NCI-H1436 treated with DMSO at 0.1 percent for 48 hours (cell line): ENCODE results near the gene OSTC.
"Not testable (repeated sequence)": the region's sequence is repeated elsewhere in the genome, so short reads cannot be mapped to it uniquely, and the experiment has no call there.

ENCODE experiments used
- DNase-seq: peaks from one replicate; lab custom pipeline; 2025; lab: John Stamatoyannopoulos, UW

The OSTC gene

DNA sequence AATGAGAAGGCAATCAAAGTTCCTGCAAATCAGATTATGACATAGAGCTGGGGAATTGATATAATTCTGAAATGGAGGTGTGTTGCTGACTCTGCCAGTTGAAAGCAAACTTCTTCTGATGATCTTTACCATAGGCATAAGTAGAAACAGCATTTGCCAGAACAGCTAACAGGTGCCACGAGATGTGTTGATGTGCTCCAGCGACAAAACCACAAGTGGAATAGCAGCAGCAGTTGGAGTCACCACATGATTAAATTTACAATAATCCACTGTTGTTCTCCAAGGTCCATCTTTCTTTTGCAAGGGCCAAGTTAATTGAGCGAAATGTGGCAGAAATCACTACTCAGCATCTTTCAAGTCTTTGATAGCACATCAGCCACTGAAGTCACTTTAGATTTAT is 3.7 kb upstream of the OSTC start:
- no peak for DNase-seq

DNA sequence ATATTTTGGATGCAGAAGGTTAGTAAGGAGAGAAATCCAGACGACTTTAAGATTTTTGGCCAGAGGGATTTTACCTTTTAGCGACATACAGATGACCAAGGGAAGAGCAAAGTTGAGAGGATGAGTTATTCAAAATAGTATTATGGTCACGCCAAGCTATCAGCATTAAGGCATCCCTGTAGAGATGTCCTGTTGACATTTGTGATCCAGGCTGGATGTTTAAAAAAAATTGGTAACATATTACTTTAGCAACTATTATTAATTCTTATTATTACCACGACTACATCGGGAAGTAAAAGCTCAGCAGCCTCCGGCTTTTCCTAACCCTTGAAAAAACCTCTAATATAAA is 562 bp upstream of the OSTC start:
- no peak for DNase-seq

DNA sequence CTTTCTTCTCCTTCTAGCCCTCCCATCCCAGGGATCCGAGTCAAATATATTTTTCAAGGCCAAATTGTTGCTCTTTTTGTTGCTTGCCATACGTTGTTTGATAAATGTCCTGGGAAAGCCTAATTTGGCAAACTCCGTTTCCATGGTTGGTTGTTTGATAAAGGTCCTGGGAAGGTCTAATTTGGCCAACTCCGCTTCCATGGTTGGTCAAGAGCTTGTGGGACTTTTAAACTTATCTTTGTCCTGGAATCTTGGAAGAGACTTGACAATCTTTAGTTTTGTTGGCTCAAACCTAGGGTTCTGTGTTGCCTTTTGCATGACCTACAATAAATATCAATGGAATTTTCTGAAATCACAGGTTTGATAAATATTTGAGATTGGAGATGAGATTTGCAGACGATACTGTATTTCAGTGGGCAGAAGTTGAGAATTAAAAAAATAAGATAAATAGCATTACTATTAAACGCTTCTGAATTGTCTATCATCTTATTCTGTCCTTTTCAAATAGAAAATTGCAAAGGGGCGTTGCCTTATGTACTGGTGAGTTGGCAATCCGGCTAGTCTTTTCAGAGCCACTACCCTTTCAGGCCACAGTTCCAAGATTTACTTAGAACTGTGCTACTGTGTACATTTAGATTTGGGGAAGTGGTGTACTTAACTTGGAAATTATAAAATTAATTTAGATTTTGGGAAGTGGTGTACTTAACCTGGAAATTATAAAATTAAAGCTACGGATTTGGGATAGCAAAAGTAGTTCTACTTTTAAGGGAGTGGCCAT is 804 bp downstream of the OSTC start:
- DNase-seq, result no peak

DNA sequence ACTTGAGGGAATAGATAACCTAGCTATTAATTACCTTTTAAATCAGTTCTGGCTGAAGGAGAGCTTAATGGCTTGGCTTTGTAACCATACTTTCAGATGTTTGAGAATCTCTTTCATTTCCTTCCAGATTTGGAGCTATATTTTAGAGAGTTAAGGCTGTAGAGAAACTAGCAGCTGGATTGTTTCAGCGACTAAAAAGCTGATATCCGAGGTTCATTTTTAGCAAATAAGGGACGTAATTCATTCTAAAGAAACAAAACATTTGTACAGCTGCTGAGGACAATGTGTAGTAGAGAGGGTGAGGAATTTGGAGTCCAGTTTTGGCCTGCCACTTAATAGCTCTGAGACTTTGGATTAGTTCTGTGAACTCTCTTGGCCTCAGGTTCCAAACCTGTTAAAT is 12.2 kb downstream of the OSTC start:
- DNase-seq, result no peak

DNA sequence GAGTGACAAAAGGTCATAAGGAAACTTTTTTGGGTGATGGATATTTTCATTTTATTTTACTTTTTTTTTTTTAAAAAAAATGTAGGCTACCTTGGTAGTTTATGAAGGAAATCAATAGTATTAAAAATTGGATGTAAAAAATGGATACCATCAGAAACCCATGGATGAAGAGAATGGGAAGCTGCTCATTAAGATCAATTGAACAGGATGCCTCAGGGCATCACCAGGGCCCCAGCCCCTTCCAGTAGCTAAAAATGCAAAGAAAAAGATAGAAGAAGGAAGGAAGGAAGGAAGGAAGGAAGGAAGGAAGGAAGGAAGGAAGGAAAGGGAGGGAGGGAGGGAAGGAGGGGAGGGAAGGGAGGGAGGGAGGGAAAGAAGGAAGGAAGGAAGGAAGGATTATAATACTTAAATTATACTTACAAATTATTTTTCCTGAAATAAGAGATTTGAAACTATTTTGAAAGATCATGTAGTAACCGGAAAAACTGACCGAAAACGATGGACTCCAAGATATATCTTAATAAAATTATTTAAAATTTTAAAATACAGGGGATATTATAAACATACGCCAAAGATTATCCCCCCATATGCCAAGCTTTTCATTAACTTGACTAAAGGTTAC is 24.1 kb downstream of the OSTC start:
- no peak for DNase-seq

DNA sequence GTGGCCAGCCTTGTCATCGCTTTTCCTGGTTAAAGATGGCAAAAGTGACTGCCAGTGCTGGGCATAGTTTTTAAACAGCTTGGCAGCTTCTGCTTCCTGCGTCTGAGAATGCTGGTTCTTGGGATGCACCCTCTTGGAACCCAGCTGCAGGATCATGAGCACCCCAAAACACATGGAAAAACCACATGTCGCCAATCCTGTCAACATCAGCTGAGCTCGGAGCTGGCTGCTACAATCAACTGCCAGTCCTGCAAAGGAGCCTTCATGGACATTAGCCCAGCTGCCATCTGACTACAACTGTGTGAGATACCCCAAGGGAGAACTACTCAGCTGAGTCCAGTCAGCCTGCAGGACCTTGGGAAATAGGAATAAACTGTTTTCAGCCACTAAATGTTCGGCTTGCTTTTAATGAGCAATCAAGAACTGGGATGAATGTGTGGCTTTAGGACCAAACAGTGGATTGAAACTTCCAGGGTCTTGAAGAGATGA is 31.0 kb downstream of the OSTC start:
- no peak for DNase-seq

DNA sequence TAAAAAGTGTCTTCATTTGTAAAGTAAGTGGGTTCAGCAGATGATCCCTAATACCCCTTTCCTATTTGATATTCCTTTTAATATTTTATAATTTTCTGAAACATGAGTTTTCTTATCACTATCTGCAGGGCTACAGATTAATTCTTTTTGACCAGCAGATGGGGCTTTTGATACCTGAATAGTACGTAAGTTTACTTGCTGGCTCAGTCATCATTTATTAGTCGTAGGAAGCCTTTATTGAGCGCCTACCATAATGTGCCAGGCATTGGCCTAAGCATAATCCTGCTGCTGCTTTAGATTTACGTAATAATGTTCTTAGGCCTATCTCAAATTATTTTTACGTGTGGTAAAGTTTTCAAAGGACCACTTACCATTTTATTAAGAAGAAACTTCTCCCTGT is 33.1 kb downstream of the OSTC start:
- DNase-seq, result no peak

DNA sequence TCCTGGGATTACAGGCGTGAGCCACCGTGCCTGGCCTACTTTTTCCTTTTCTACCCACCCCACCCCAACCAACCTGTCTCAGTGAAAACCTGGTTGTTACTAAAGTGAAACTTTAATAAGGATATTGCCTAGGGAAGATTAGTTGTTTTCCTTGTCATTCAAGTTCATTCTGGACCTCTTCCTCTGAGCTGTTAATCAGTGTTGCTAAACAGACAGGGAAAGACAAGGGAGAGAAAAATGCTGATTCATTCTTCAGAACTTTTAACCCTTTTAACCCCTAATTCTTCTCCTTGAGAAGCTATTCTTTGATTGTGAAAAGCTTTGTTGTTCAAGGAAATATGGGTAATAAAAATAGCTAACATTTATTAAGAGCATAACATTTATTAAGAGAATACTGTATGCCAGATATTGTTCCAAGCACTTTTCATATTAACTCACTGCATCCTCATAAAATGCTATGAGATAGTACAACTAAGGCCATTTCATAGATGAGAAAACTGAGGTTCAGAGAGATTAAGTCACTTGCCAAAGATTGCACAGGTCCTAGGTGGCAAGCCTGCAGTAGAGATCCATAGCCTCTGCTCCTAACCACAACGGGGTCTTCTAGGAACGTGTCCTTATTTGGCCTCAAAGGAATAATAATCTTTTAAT is 34.8 kb downstream of the OSTC start:
- DNase-seq, result no peak

DNA sequence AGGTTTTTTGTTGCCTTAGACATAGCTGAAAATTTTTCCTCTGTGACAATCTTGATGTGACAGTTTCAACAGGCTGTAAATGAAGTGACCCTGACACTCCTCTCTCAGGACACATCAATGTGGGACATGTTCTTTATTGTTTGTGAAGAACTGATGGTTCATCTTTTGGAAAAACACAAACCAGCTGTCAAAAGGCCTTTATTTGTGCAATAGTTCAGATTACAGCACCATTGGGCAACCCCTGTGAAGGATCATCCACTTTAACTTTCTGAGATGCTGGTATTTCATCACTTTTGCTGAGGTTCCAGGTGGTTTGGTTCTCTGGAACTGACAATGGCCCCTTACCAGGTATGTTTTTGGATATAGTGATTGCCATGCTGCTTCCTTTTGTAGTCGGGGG is 40.3 kb downstream of the OSTC start:
- no peak for DNase-seq

DNA sequence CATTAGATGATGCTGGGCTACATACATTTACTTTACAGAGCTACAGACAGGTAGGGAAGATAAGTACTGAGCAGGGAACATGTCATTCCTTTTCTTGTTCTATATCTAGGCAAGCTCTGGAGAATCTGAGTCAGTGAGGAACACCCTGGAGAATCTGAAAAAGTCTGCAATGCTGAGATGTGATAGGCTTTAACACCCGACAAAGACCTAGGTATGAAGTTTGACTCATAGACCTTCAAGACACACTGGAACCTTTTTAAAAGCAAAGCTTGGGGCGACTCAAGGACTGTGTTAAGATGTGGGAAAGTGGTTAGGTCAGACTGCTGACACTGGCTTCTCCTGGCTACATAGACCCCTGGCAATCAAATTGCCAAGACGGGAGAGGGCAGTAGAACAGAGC is 42.8 kb downstream of the OSTC start:
- DNase-seq, result no peak

DNA sequence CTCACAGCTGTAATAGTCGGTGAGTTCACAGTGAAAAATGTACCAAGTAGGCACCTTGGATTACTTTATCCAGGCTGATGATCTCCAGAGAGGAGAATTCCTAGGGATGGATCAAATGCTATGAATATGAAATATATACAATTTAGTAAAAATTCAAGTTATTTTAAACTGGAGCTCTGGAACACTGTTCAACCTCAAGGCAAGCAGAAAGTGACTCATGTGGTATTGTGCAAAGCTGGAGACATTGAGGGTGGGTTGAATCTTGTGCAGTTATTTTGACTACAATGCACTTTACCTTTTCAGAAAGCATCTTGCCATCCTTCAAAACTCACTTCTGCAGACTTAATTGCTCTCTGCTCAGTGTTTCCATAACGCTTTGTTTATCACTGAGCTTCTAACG is 43.4 kb downstream of the OSTC start:
- no peak for DNase-seq

DNA sequence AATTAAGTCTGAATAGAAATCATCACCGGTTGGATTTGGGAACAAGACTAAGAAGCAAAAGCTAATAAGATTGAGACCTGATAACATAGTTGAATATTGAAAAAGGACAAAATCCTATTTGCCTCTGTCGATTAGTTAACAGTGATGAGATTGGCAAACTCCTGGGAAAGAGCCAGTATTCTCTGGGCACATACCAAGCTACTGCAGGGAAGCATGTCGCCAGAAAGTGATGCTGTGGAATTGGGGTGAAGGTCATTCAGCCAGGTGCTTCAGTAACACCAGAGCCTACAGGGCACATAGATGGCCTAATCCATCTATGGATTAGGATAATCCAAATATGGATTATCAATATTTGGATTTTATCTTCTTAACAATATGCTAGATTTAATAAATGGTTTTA is 44.0 kb downstream of the OSTC start:
- no peak for DNase-seq

DNA sequence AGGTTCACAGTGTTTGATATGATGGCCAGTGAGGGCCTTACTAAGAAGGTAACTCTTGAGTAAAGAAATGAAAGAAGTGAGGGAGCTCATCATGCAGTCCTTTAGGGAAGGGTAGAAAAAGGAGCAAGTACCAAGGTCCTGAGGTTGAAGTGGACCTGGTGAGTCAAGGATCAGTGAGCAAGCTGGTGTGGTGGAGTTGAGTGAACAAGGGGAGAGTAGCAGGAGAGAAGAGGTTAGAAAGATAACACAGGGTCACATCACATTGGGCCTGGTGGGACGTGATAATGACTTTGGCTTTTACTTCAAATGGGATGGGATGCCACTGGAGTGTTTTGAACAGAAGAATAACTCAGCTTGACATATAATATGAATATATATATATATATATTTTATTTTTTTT is 44.7 kb downstream of the OSTC start:
- no peak for DNase-seq

DNA sequence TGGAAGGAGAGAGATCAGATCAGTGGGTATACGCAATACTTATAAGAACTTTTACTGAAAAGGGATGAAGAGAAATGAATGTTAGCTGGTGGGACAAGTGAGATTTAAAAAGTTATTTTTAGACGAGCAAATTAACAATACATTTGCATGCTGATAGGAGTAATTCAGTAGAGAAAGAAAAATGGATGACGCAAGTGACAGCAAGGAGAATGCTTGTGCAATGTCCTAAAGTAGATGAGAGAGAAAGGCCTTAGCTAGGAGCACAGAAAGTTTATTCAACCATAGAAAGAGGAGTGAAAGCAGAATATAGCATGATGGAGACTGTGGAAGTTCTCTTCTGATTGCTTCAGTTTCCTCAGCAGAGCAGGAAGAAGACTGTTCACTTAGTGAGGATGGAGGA is 45.8 kb downstream of the OSTC start:
- no peak for DNase-seq

DNA sequence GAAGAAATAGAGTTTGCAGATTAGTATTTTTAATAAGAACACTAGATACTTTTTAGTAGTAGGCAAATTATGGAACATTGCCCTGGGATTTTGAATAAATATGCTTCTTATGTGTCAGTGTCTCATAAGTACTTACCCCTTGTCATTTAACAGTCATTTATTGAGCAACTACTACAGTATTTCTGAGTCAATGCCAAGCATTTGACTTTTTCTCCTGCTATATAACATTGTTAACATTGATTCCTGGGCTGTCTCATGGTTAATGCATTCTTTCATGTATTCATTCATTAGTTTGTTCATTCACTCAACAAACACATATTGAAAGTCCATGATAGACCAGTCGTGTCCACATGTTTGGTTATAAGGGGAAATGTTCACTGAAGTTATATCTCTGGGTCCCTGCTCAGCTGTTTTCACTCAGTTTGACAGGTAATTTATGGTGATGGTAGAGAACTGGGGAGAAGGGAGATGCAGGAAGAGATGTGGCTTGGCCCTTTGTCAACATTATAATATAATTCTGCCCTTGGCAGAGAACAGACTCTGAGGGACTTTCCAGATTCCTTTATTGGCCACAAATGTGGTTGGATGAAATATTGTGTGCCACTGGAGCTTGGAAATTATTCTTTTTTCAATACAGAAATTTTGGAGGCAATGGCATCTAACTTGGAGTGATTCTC is 49.8 kb downstream of the OSTC start:
- no peak for DNase-seq

DNA sequence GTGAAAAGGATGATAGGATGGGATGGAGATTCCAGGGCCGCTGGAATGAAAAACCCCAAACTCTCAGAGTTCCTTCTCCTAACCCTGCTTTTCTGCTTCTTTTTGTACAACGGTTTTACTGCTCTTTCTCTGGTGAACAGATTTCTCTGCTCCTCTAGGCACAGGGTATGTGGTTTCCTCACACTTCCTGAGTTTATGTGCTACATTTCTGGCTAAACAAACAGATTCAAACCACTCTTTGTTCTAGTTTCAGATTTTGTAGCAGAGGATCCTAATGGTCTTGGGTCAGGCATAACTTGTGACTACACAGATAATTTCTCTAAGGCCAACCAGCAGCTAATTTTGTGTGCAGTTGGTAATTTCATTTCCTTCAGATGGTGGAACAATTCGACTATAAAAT is 52.6 kb downstream of the OSTC start:
- DNase-seq, result no peak

DNA sequence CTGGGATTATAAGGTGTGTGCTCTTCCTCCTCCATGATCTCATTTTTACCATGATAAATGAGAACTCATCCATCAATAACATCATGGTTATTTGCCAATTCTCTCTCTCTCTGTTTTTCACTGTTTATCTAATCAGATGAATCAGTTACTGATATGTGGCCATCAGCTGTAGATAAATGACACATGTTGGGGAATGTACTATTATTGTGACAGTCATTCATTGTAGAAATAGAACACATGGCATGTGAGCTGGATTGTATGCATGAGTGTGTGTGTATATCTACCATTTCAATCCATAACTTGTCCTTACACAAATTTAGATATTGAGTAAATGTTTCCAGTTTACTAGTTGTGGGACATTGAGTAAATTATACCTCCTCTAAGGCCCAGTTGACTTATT is 53.0 kb downstream of the OSTC start:
- DNase-seq, result no peak

DNA sequence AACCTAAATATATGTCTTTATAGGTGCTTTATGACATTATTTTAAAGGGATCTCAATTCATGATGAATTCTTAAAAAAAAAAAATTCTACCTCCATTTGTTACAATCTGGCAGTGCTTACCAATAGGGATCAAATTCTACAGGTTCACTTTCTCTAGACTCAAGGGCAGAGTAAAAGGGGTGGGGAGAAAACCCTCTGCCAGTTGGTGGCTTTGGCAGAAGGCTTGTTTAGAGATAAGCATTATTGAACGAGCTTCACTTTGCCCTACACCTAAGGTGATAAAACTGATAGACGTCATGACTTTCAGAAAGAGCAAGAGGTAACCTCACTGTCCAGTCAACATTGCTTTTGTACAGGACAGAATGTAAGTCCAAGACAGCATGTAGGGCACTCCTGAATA is 53.6 kb downstream of the OSTC start:
- no peak for DNase-seq

DNA sequence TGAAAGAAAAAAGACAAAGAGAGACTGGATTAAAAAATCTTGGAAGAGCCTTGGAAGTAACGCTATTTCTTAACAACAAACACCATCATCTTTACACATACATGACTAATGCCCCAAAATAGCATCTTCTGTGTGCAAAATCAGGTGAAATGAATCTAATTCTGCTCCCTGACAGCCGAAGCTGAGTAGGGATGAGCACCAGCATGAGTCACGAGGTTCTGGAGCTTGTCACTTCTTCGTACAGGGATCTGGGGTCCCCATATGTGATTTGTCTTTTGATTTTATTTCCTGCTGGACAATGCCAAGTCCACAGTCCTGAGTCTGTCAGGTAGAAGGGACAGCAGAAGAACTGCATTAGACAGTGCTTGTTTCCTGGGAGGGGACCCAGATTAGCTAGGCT is 55.9 kb downstream of the OSTC start:
- DNase-seq, result no peak

DNA sequence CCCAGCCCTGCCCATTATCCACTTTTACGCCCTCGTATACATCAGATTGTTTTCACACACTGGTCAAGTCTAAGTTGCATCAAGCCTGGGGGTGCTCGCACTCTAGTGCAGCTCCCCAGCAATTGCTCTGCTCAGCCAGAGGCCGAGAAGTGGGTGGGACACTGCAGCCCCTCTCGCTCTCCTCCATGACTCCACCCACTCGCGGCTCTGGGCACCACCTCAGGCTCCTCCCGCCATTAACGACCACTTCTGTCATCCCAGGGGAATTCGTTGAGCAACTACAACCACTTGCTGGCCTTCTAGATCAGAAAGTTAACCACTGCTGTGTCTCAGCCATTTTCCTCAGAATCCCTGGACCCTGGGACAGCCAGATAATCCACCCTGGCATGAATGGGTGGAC is 58.8 kb downstream of the OSTC start:
- DNase-seq, result no peak

DNA sequence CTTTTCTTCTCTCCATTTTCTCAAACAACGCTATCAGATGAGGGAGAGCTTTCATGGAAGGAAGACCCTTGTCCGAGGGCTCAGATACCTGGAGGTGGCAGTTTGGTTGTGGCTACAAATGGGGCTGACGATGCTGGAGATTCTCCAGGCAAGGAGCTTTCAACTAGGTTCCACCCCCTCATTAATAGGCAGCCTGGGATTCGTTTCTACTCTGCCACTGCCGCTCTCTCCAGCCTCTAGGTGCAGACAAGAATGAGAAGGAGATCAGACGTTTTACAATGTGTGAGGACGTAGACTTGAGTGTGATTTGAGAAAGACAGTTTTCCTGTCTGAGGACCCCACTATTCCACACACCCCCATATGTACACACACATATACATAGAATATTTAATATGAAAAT is 59.3 kb downstream of the OSTC start:
- no peak for DNase-seq

DNA sequence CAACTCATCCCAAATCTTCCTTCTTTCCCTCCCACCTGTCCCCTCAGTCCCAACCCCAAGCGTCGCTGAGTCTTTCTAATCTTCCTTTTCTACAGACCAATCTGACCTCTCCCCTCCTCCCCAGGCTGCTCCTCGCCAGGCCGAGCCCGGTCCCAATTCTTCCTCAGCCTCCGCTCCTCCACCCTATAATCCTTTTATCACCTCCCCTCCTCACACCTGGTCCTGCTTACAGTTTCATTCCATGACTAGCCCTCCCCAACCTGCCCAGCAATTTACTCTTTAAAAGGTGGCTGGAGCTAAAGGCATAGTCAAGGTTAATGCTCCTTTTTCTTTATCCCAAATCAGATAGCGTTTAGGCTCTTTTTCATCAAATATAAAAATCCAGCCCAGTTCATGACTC is 60.2 kb downstream of the OSTC start:
- DNase-seq, result not testable (repeated sequence)

DNA sequence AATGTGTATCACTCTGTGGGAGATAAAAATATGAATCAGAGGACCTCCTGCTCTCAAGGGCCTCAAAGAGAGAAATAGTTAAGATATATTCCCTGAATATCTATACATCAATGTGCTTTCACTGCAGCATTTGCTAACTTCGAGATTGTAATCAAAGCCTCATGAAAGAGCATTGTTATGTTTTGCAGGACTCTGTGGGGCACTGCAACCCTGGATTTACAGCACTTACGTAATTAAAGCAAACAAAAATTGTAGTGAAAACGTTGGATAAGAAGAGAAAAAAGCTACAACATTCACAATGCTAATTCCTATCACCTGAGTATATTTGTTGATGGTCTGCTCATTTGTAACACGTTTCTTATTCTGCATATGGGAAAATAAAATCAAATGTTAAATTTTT is 64.5 kb downstream of the OSTC start:
- no peak for DNase-seq
